ENCODE results near the gene ZBTB44.
"Not testable (repeated sequence)": the region's sequence is repeated elsewhere in the genome, so short reads cannot be mapped to it uniquely, and the experiment has no call there.

Gene ZBTB44

GRCh38 chr11:130249371-130249770 is 65.3 kb downstream of the ZBTB44 start:
- no peak for DNase-seq (ENCODE audit: low read depth in 2 of 2)

GRCh38 chr11:130247319-130247718 is 67.4 kb downstream of the ZBTB44 start:
- DNase-seq (ENCODE audit: low read depth in 2 of 2), result no peak

- DNase-seq (ENCODE audit: low read depth in 2 of 2), result no peak
Observed at GRCh38 chr11:130246738-130247137, 68.0 kb downstream of the ZBTB44 start.

- no peak for DNase-seq (ENCODE audit: low read depth in 2 of 2)
Observed at GRCh38 chr11:130246270-130246669, 68.4 kb downstream of the ZBTB44 start.

GRCh38 chr11:130245375-130245774 is 69.3 kb downstream of the ZBTB44 start:
- DNase-seq (ENCODE audit: low read depth in 2 of 2), result not testable (repeated sequence)

- DNase-seq (ENCODE audit: low read depth in 2 of 2), result no peak
Observed at GRCh38 chr11:130244848-130245247, 69.9 kb downstream of the ZBTB44 start.

- no peak for DNase-seq (ENCODE audit: low read depth in 2 of 2)
Observed at GRCh38 chr11:130243816-130244215, 70.9 kb downstream of the ZBTB44 start.

- no peak for DNase-seq (ENCODE audit: low read depth in 2 of 2)
Observed at GRCh38 chr11:130241713-130242112, 73.0 kb downstream of the ZBTB44 start.

GRCh38 chr11:130237282-130238006 is 77.3 kb downstream of the ZBTB44 start:
- no peak for DNase-seq (ENCODE audit: low read depth in 2 of 2)

GRCh38 chr11:130234315-130234714 is 80.4 kb downstream of the ZBTB44 start:
- no peak for DNase-seq (ENCODE audit: low read depth in 2 of 2)

- DNase-seq (ENCODE audit: low read depth in 2 of 2), result not testable (repeated sequence)
Observed at GRCh38 chr11:130233888-130234287, 80.8 kb downstream of the ZBTB44 start.

GRCh38 chr11:130233486-130233885 is 81.2 kb downstream of the ZBTB44 start:
- not testable (repeated sequence) for DNase-seq (ENCODE audit: low read depth in 2 of 2)

- no peak for DNase-seq (ENCODE audit: low read depth in 2 of 2)
Observed at GRCh38 chr11:130227373-130227772, 87.3 kb downstream of the ZBTB44 start.

GRCh38 chr11:130223291-130223971 is 91.3 kb downstream of the ZBTB44 start:
- no peak for DNase-seq (ENCODE audit: low read depth in 2 of 2)

GRCh38 chr11:130220311-130221035 is 94.2 kb downstream of the ZBTB44 start:
- no peak for DNase-seq (ENCODE audit: low read depth in 2 of 2)

GRCh38 chr11:130219148-130219547 is 95.6 kb downstream of the ZBTB44 start:
- DNase-seq (ENCODE audit: low read depth in 2 of 2), result no peak

- DNase-seq (ENCODE audit: low read depth in 2 of 2), result no peak
Observed at GRCh38 chr11:130218501-130219070, 96.1 kb downstream of the ZBTB44 start.

- no peak for DNase-seq (ENCODE audit: low read depth in 2 of 2)
Observed at GRCh38 chr11:130217133-130218031, 97.3 kb downstream of the ZBTB44 start.

- DNase-seq (ENCODE audit: low read depth in 2 of 2), result no peak
Observed at GRCh38 chr11:130216591-130217132, 98.1 kb downstream of the ZBTB44 start.

- DNase-seq (ENCODE audit: low read depth in 2 of 2), result no peak
Observed at GRCh38 chr11:130216221-130216550, 98.5 kb downstream of the ZBTB44 start.

All from stimulated activated CD8-positive, alpha-beta memory T cell treated with anti-CD3 and anti-CD28 coated beads, Interleukin-15, amount 100 ng/mL, for 4 hours (primary cell).